Peyer's patch (tissue), 4 donors: ENCODE data around the gene PLSCR1. TPM values are rescaled to one million over a fixed set of nuclear protein-coding genes. Genes with fewer than 3 reads are reported as not detected.

Source experiments
- DNase-seq, 3 donors: peaks; one replicate each; pipeline ENCODE4 v3.0.0-alpha.2; 2017 to 2019
- H3K27ac ChIP-seq, 4 donors: fragments of 200-600 bp; sonication (generic); one replicate each; pipeline ENCODE4 v1.5.1; 2016 to 2019
- H3K27me3 ChIP-seq, 2 donors: fragments of 200-600 bp; sonication (generic); one replicate each; pipeline ENCODE4 v1.5.1; 2019
- H3K36me3 ChIP-seq, 3 donors: fragments of 200-600 bp; sonication (generic); one replicate each; pipeline ENCODE4 v1.5.1; 2016 to 2019
- H3K4me1 ChIP-seq, 4 donors: fragments of 200-600 bp; sonication (generic); one replicate each; pipeline ENCODE4 v1.5.1; 2016 to 2019
- H3K4me3 ChIP-seq, 4 donors: fragments of 200-600 bp; sonication (generic); 1 replicate in 3 of 4; 2 replicates in 1 of 4; pipeline ENCODE4 v1.5.1; 2016 to 2019; ENCODE audit warnings: mild to moderate bottlenecking in 1 of 4
- H3K9me3 ChIP-seq, 4 donors: fragments of 200-600 bp; sonication (generic); one replicate each; pipeline ENCODE4 v1.5.1; 2016 to 2019; ENCODE audit warnings: mild to moderate bottlenecking in 1 of 4
- POLR2A ChIP-seq, 2 donors: fragments of 450-650 bp; IDR thresholded peaks; one replicate each; pipeline ENCODE4 v1.5.1; 2017; ENCODE audit warnings: antibody characterized with exemption in 2 of 2, mild to moderate bottlenecking in 2 of 2, moderate library complexity in 2 of 2
- total RNA-seq, 4 donors: library from RNA; depleted of rRNA; stranded (reverse); fragments of >200 nt; gene quantifications; one replicate each; pipeline ENCODE4 v1.1.0, GENCODE V29; 2016
- TF ChIP-seq, protein P1 (sequence below), 6 experiments: fragments of 450-650 bp in 4 of 6; fragments of 200-600 bp in 2 of 6; sonication (generic) in 1 of 6; IDR thresholded peaks; one replicate each; pipeline ENCODE4 v1.5.1; 2017 to 2019; ENCODE audit warnings: antibody characterized with exemption in 6 of 6, mild to moderate bottlenecking in 3 of 6, moderate library complexity in 1 of 6

PLSCR1 gene
- total RNA-seq, 4 donors from 2014 or later = 80.7 to 93.2 (median 86.6) TPM

- Histone ChIP-seq H3K27me3 (no peaks in the 10 kb centered on the region), H3K9me3 (no peaks in the 10 kb centered on the region), H3K27ac (no peak overlapping the region), H3K4me1 (no peaks in the 10 kb centered on the region), H3K36me3 (no peaks in the 10 kb centered on the region), H3K4me3 (no peak overlapping the region)
- DNase-seq = no peak
- TF ChIP-seq, protein P1, sequence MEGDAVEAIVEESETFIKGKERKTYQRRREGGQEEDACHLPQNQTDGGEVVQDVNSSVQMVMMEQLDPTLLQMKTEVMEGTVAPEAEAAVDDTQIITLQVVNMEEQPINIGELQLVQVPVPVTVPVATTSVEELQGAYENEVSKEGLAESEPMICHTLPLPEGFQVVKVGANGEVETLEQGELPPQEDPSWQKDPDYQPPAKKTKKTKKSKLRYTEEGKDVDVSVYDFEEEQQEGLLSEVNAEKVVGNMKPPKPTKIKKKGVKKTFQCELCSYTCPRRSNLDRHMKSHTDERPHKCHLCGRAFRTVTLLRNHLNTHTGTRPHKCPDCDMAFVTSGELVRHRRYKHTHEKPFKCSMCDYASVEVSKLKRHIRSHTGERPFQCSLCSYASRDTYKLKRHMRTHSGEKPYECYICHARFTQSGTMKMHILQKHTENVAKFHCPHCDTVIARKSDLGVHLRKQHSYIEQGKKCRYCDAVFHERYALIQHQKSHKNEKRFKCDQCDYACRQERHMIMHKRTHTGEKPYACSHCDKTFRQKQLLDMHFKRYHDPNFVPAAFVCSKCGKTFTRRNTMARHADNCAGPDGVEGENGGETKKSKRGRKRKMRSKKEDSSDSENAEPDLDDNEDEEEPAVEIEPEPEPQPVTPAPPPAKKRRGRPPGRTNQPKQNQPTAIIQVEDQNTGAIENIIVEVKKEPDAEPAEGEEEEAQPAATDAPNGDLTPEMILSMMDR (IDR thresholded peaks at IDR 0.05) = no peak
- TF ChIP-seq POLR2A (IDR thresholded peaks at IDR 0.05) = no peak
Measured at GRCh38 chr3:146558781-146559180, 14.4 kb upstream of the PLSCR1 start.

DNA sequence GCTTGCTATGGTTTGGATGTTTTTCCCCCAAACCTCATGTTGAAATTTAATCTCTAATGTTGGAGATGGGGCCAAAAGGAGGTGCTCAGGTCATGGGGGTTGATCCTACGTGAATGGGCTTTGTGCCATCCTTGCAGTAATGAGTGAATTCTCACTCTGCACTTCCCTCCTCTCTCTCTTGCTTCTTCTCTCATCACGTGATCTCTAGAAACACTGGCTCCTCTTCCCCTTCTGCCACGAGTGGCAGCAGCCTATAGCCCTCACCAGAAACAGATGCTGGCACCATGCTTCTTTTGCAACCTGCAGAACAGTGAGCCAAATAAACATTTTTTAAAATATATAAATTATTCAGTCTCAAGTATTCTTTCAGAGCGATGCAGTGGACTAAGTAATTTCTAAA lies 13.3 kb upstream of the PLSCR1 start:
- Histone ChIP-seq H3K9me3 (no peaks in the 10 kb centered on the region), H3K27ac (no peak overlapping the region), H3K4me3 (no peak overlapping the region), H3K36me3 (no peaks in the 10 kb centered on the region), H3K4me1 (no peaks in the 10 kb centered on the region), H3K27me3 (no peaks in the 10 kb centered on the region)
- DNase-seq = no peak
- no peak for TF ChIP-seq POLR2A (IDR thresholded peaks at IDR 0.05)
- TF ChIP-seq, protein P1 (IDR thresholded peaks at IDR 0.05) = no peak

DNA sequence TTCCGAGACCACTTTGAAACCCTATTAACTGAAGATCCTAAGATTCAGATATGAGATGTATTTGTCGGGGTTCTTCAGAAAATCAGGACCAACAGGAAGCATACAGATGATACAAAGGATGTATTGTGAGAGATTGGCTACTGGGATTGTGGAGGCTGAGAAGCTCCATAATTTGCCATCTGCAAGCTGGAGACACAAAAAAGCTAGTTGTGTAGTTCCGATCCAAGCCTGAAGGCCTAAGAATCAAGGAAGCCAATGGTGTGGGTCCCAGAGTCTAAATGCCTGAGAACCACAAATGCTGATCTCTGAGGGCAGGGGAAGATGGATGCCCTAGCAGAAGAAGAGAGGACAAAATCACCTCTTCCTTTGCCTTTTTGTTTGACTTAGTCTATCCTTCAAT lies 10.9 kb upstream of the PLSCR1 start:
- no peak overlapping the region for H3K27ac ChIP-seq
- H3K9me3 ChIP-seq = no peaks in the 10 kb centered on the region
- H3K27me3 ChIP-seq = no peaks in the 10 kb centered on the region
- no peaks in the 10 kb centered on the region for H3K36me3 ChIP-seq
- TF ChIP-seq, protein P1 (IDR thresholded peaks at IDR 0.05) = no peak
- TF ChIP-seq POLR2A (IDR thresholded peaks at IDR 0.05) = no peak
- DNase-seq = no peak
- no peaks in the 10 kb centered on the region for H3K4me1 ChIP-seq
- H3K4me3 ChIP-seq = no peak overlapping the region

DNA sequence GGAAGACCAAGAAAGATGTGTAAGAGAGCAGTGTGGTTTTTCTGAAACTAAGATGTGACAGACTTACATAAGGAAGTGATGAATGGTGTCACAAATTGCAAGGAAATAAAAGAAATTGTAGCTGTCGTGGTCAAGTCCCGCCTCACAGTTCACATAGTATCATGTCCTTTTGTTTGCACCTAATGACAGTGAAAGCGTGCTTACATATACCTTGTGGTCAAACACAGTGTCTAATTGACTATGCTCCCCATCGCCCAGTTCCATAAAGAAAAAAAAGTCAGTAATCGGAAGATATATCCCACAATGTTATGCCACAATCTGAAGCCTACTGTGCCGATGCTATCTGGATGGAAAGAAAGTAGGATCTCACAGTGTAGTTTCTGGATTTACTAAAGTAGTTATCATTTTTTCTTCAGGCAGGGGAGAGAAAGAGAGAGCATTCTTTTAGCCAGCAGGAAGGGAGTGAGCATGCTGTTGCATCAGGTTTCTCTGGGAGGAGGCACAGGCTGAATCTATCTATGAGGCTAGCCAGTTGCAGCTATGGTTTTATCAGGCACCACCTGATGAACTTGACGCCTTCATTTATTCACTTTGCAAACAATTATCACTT lies 9.8 kb upstream of the PLSCR1 start:
- no peak for DNase-seq
- Histone ChIP-seq H3K9me3 (no peaks in the 10 kb centered on the region), H3K4me1 (no peaks in the 10 kb centered on the region), H3K27ac (no peak overlapping the region), H3K27me3 (no peaks in the 10 kb centered on the region), H3K4me3 (no peak overlapping the region), H3K36me3 (no peaks in the 10 kb centered on the region)
- no peak for TF ChIP-seq POLR2A (IDR thresholded peaks at IDR 0.05)
- TF ChIP-seq, protein P1 (IDR thresholded peaks at IDR 0.05) = no peak

GRCh38 chr3:146550743-146551510 lies 6.5 kb upstream of the PLSCR1 start:
- H3K9me3 ChIP-seq = no peaks in the 10 kb centered on the region
- H3K4me3 ChIP-seq = no peak overlapping the region
- no peak for TF ChIP-seq POLR2A (IDR thresholded peaks at IDR 0.05)
- TF ChIP-seq, protein P1 (IDR thresholded peaks at IDR 0.05) = no peak
- no peaks in the 10 kb centered on the region for H3K36me3 ChIP-seq
- H3K27ac ChIP-seq = no peak overlapping the region
- no peaks in the 10 kb centered on the region for H3K4me1 ChIP-seq
- H3K27me3 ChIP-seq = no peaks in the 10 kb centered on the region
- DNase-seq = peak in 1 of 3 donors; percentile 61
